Liver (tissue), 9 donors: ENCODE measurements around the gene EIF2S3. TPM values are rescaled to one million over a fixed set of nuclear protein-coding genes. Genes with fewer than 3 reads are reported as not detected.
A peak's percentile ranks its signal among the peaks of the same experiment; 100 is the strongest.
"Not testable (repeated sequence)": the region's sequence is repeated elsewhere in the genome, so short reads cannot be mapped to it uniquely, and the experiment has no call there.

Source experiments
- DNase-seq: peaks from one replicate; pipeline ENCODE4 v3.0.0-alpha.2; 2017; ENCODE audit warnings: low spot score
- H3K27ac ChIP-seq, 2 donors: one replicate each; pipeline ENCODE4 v1.7.0; 2013; ENCODE audit warnings: inconsistent platforms in 2 of 2, low read length in 2 of 2, control low read depth in 1 of 2, low read depth in 1 of 2, mild to moderate bottlenecking in 1 of 2
- H3K27me3 ChIP-seq, 4 donors: one replicate each; pipeline versions ENCODE4 v1.6.1 to v1.7.0; 2013; ENCODE audit warnings: low read length in 3 of 4, inconsistent platforms in 1 of 4, mild to moderate bottlenecking in 1 of 4, moderate library complexity in 1 of 4; ENCODE audit not compliant: control insufficient read depth in 4 of 4, insufficient read depth in 4 of 4
- H3K36me3 ChIP-seq, 4 donors: one replicate each; pipeline versions ENCODE4 v1.6.1 to v1.7.0; 2013; ENCODE audit warnings: low read length in 3 of 4, mild to moderate bottlenecking in 3 of 4, low read depth in 1 of 4, moderate library complexity in 1 of 4; ENCODE audit not compliant: control insufficient read depth in 4 of 4, insufficient read depth in 3 of 4
- H3K4me1 ChIP-seq, 4 donors: one replicate each; pipeline versions ENCODE4 v1.6.1 to v1.7.0; 2013; ENCODE audit warnings: low read length in 3 of 4, mild to moderate bottlenecking in 3 of 4, moderate library complexity in 1 of 4; ENCODE audit not compliant: control insufficient read depth in 4 of 4, insufficient read depth in 4 of 4
- H3K4me3 ChIP-seq, 3 donors: one replicate each; pipeline versions ENCODE4 v1.6.1 to v1.7.0; 2013; ENCODE audit warnings: low read length in 3 of 3, control low read depth in 1 of 3, low read depth in 1 of 3, mild to moderate bottlenecking in 1 of 3
- H3K9ac ChIP-seq, 2 donors: one replicate each; pipeline ENCODE4 v1.7.0; 2013; ENCODE audit warnings: low read length in 2 of 2, mild to moderate bottlenecking in 2 of 2, moderate library complexity in 2 of 2, control low read depth in 1 of 2, low read depth in 1 of 2
- H3K9me3 ChIP-seq, 4 donors: one replicate each; pipeline versions ENCODE4 v1.6.1 to v1.7.0; 2013; ENCODE audit warnings: low read length in 3 of 4; ENCODE audit not compliant: control insufficient read depth in 4 of 4
- ATF3 ChIP-seq: IDR thresholded peaks from 2 replicates; pipeline ENCODE4 v1.6.1; 2016; ENCODE audit warnings: antibody characterized with exemption
- EGR1 ChIP-seq, 2 donors: IDR thresholded peaks; 2 replicates each; pipeline ENCODE4 v1.6.1; 2016 to 2018; ENCODE audit warnings: antibody characterized with exemption in 2 of 2, low read depth in 2 of 2
- GABPA ChIP-seq, 2 donors: IDR thresholded peaks in 1 of 2; conservative IDR thresholded peaks in 1 of 2; 2 replicates each; pipeline ENCODE4 v1.6.1; 2016; ENCODE audit warnings: antibody characterized with exemption in 2 of 2, mild to moderate bottlenecking in 1 of 2, moderate library complexity in 1 of 2
- HNF4A ChIP-seq, 2 donors: conservative IDR thresholded peaks; 2 replicates each; pipeline ENCODE4 v1.6.1; 2016; ENCODE audit warnings: antibody characterized with exemption in 2 of 2, mild to moderate bottlenecking in 2 of 2
- JUND ChIP-seq, 2 donors: IDR thresholded peaks; 2 replicates each; pipeline ENCODE4 v1.6.1; 2016; ENCODE audit warnings: antibody characterized with exemption in 2 of 2
- MAX ChIP-seq: IDR thresholded peaks from 2 replicates; pipeline ENCODE4 v1.6.1; 2016; ENCODE audit warnings: antibody characterized with exemption
- NR2F2 ChIP-seq: IDR thresholded peaks from 2 replicates; pipeline ENCODE4 v1.6.1; 2016; ENCODE audit warnings: antibody characterized with exemption
- ZBTB33 ChIP-seq: IDR thresholded peaks from 2 replicates; pipeline ENCODE4 v1.6.1; 2016; ENCODE audit warnings: antibody characterized with exemption
- whole genome bisulfite sequencing: extraction: QIAGEN DNeasy Blood & Tissue Kit; methylation state at CpG from one replicate; pipeline ENCODE4 v1.1.7; 2013; 5-methylcytosine and 5-hydroxymethylcytosine counted together
- polyA plus RNA-seq, 2 donors: library from polyadenylated mRNA; stranded (reverse) in 1 of 2; unstranded in 1 of 2; fragments of 200-250 nt in 1 of 2; fragments of >200 nt in 1 of 2; fragmentation: Nextera tagmentation in 1 of 2; extraction: Ambion mirVana in 1 of 2; gene quantifications; one replicate each; pipeline versions ENCODE4 v1.2.1 to v1.2.3, GENCODE V29; 2013 to 2015
- total RNA-seq, 2 donors: library from RNA; depleted of rRNA; stranded (reverse); fragments of >200 nt; gene quantifications; one replicate each; pipeline ENCODE4 v1.2.3, GENCODE V29; 2014
- donor health status: healthy.
- donor health status: healthy.
- donor health status: healthy.
- donor health status: healthy.
- donor health status: healthy.

The EIF2S3 gene
- total and polyA plus RNA-seq, 4 donors: 24.9 to 98.0 (median 47.4) TPM

GRCh38 chrX:24037729-24038128 is 17.0 kb upstream of the EIF2S3 start (continued):
- TF ChIP-seq HNF4A (conservative IDR thresholded peaks at IDR 0.05): no peak
- no peak for TF ChIP-seq EGR1 (IDR thresholded peaks at IDR 0.05; ENCODE audit: low read depth in 2 of 2)
- no peak for TF ChIP-seq GABPA (IDR thresholded peaks at IDR 0.05 in 1 of 2, conservative IDR thresholded peaks at IDR 0.05 in 1 of 2)
- no peak for TF ChIP-seq MAX
- no peak for TF ChIP-seq JUND (IDR thresholded peaks at IDR 0.05)
- no peak for TF ChIP-seq ATF3
- no peak for TF ChIP-seq NR2F2

- H3K27ac ChIP-seq, H3K4me3 ChIP-seq, H3K36me3 ChIP-seq, H3K9me3 ChIP-seq, H3K4me1 ChIP-seq, H3K27me3 ChIP-seq, DNase-seq, H3K9ac ChIP-seq: not testable (repeated sequence)
These were observed 8.7 kb upstream of the EIF2S3 start for GRCh38 chrX:24046060-24046459.

- not testable (repeated sequence) for DNase-seq, H3K9me3 ChIP-seq, H3K4me1 ChIP-seq, H3K36me3 ChIP-seq, H3K9ac ChIP-seq, H3K27me3 ChIP-seq, H3K27ac ChIP-seq, H3K4me3 ChIP-seq
- 97% methylated on average over 24 of the region's 24 CpGs for WGBS
These were observed 5.1 kb upstream of the EIF2S3 start for GRCh38 chrX:24049643-24050042.

GRCh38 chrX:24050522-24051318 is 4.0 kb upstream of the EIF2S3 start:
- H3K4me1 ChIP-seq, H3K9ac ChIP-seq, DNase-seq, H3K27ac ChIP-seq, H3K4me3 ChIP-seq, H3K9me3 ChIP-seq, H3K36me3 ChIP-seq, H3K27me3 ChIP-seq: not testable (repeated sequence)
- whole genome bisulfite sequencing: 86% methylated on average over 26 of the region's 26 CpGs

- peaks cover 0 to 9% (median 2%) of the 10 kb centered on the region in 4 donors for H3K4me1 ChIP-seq
- H3K27me3 ChIP-seq: no peaks in the 10 kb centered on the region
- peaks cover 2 to 20% (median 9%) of the 10 kb centered on the region in 4 donors for H3K36me3 ChIP-seq
- H3K9ac ChIP-seq: peak overlapping the region in 1 of 2 donors; percentile 82
- no peak for DNase-seq
- H3K27ac ChIP-seq: peak overlapping the region; percentile 92 to 95
- peak overlapping the region in 2 of 3 donors; percentile 85 to 91 for H3K4me3 ChIP-seq
- WGBS: under 1% methylated on average over 14 of the region's 14 CpGs
- TF ChIP-seq EGR1 (IDR thresholded peaks at IDR 0.05; ENCODE audit: low read depth in 2 of 2) (no peak), HNF4A (conservative IDR thresholded peaks at IDR 0.05) (no peak), GABPA (IDR thresholded peaks at IDR 0.05 in 1 of 2, conservative IDR thresholded peaks at IDR 0.05 in 1 of 2) (no peak), NR2F2 (no peak), ATF3 (no peak), ZBTB33 (no peak)
- H3K9me3 ChIP-seq: no peaks in the 10 kb centered on the region
These were observed 244 bp downstream of the EIF2S3 start for GRCh38 chrX:24055043-24055356.
